ENCODE data around the gene HDLBP.
"Not testable (repeated sequence)": the region's sequence is repeated elsewhere in the genome, so short reads cannot be mapped to it uniquely, and the experiment has no call there.

Gene HDLBP

DNA sequence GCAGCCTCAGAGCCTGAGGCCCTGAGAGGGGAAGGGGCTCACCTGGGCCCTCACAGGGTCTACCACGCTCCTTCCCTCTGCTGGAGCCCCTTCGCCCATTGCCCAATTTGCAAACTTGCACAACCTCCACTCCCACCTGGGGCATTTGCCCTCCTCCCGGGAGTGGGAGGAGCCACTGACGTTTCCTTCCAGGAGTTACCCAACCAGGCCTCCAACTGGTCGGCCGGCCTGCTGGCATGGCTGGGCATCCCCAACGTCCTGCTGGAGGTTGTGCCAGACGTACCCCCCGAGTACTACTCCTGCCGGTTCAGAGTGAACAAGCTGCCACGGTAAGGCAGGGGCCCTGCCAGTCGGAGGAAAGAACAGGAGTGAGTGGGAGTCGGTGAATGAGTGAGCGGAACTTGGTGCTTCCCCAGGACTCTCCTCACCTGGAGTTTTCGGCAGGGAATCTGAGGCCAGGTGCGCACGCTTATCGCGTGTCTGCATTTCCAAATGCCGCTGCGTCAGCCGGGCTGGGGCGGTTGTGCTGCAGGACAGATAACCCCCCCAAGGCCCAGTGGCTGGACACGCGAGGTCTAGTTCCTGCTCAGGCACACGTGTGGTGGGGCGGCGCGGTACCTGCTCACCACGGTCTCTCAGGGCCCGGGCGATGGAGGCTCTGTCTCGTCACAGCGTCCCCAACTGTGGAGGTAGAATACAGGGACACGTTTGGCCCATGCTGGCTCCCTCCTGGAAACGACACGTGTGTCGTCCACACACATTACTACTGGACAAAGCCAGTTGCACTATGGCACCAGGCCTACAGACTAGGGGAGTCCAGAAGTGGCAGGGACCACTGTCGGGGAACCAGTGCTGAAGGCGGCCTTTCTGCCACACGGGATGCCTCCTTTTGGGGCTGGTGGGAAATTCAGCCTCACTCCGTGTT is 115.3 kb downstream of the HDLBP start:
- no peak for TF ChIP-seq POLR2A (IDR thresholded peaks at IDR 0.05; ENCODE audit: low read depth, low read length)
- DNase-seq (ENCODE audit: insufficient read length, low spot score), result no peak
- no peak for FAIRE-seq

DNA sequence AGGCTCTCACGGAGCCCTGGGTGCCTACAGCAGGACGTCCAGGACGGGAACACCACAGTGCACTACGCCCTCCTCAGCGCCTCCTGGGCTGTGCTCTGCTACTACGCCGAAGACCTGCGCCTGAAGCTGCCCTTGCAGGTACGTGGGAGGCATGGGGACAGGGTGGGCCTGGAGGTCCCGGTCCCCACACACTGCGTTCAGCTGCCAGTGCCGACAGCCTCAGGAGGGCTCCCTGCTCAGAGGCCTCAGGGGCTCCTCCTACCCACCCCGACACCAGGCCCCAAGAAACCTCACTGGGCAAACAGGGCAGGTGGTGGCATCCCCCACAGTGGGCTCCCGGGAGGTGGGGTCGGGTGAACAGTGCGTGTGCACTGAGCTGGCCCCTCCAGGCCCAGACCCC is 116.2 kb downstream of the HDLBP start:
- no peak for FAIRE-seq

DNA sequence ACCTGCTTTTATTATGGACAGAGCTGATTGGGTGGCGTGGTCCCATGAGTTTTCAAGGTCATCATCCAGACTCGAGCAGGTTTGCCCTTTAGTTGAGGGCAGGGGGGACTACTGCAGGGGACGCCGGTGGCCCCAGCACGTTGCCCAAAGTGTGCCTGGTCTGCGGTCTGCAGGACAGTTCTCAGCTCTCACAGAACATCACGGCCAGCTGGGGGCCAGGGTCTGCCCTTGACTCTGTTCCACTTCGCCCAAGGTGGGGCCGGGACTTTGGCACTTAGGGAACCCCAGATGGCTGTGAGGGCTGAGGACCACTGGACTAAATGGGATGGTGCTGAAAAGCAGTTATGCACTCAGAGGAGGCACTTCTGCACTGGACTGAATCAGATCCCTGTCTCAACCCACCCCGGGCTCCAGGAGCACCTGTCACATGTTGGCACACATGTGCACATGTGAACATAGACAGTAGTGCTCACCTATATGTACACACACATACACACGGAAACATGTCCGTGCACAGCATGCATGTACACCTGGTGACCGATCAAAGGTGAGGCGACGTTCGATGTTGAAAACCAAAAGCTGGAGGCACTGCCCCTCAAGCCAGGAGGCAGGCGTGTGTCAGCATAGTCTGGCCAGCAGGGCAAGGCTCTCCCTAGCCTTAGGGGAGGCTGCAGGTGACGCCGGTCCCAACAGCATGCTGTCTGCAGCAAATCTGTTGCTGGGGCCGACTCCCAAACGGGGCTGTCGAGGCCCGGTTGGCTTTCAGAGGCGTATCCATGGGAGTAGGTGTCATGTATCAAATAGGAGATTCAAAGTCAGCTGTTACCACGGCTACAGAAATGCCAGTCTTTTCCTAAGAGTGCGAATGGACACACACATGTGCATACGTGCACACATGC is 116.8 kb downstream of the HDLBP start:
- TF ChIP-seq POLR2A (IDR thresholded peaks at IDR 0.05; ENCODE audit: low read depth, low read length), result no peak
- no peak for DNase-seq (ENCODE audit: insufficient read length, low spot score)
- no peak for FAIRE-seq

More for the DNA sequence above, 116.2 kb downstream of the HDLBP start:
- TF ChIP-seq POLR2A (IDR thresholded peaks at IDR 0.05; ENCODE audit: low read depth, low read length), result no peak
- DNase-seq (ENCODE audit: insufficient read length, low spot score), result no peak

DNA sequence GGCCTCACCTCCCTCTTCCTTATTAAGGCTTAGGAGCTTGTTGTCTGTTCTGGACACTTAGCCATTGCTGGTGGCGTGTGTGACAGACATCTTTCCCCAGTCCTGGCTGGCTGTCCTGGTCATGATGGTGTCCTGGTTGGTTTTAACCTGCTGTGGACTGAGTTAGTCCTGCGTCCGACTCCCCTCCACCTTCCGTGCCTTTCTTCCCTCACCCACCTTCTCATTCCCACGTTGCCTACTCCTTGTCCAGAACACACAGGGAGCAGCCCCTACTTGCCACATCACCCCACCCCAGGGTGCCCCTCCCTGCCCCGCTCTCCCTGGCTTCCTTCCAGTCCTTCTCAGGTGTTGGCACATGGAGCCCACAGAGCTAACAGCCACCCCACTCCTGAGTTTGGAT is 117.5 kb downstream of the HDLBP start:
- TF ChIP-seq POLR2A (IDR thresholded peaks at IDR 0.05; ENCODE audit: low read depth, low read length), result no peak
- FAIRE-seq (no peak), DNase-seq (ENCODE audit: insufficient read length, low spot score) (no peak)

DNA sequence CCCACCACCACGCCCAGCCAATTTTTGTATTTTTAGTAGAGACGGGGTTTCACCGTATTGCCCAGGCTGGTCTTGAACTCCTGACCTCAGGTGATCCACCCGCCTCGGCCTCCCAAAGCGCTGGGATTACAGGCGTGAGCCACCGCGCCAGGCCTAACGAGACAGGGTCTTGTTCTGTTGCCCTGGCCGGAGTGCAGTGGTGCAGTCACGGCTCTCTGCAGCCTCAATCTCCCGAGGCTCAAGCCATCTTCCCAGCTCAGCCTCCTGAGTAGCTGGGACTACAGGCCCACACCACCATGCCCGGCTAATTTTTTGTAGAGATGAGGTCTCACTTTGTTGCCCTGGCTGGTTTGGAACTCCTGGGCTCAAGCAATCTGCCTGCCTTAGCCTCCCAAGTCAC is 118.2 kb downstream of the HDLBP start:
- not testable (repeated sequence) for DNase-seq (ENCODE audit: insufficient read length, low spot score); FAIRE-seq

DNA sequence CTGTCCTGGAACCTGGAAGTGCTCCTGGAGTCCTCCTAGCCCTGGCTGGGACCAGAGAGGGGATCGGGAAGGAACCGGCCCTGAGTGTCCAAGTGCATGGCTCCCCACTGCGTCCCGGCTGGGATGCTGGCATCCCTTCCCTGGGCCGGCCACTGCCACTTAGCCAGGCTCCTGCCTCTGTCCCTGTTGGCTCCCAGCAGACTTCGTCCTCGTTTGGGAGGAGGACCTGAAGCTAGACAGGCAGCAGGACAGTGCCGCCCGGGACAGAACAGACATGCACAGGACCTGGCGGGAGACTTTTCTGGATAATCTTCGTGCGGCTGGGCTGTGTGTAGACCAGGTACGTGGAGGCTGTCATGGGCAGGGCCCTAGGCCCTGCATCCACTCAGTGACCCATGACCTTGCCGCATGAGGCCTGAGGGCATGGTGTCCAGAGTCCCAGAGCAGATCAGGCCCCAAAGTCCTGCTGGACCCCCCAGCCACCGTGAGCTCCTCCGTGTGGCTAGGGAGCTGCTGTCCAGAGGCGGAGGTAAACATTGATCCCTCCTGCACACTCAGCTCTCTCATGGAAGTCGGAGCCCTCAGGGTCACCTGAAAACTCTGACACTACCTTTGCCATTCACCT is 119.9 kb downstream of the HDLBP start:
- FAIRE-seq, result no peak
- TF ChIP-seq POLR2A (IDR thresholded peaks at IDR 0.05; ENCODE audit: low read depth, low read length), result no peak
- no peak for DNase-seq (ENCODE audit: insufficient read length, low spot score)

DNA sequence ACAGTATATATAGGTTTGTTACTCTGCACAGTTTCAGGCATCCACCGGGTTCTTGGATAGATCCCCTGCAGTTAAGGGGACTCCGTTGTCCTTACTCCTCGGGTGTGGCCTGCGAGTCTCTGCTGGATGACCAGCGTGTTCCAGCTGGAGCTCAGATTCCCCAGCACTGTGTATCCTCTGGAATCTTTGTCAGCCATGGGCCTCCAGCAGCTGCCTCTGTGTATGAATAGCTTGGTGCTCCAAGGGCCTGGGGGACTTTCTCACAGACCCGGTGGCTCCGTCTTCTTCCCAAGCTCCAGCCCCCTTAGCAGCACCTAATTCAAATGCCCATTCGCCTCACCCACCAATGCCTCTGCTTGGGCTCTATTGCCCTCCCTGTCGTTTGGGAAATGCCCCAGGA is 120.7 kb downstream of the HDLBP start:
- DNase-seq (ENCODE audit: insufficient read length, low spot score) (no peak), FAIRE-seq (no peak)
- no peak for TF ChIP-seq POLR2A (IDR thresholded peaks at IDR 0.05; ENCODE audit: low read depth, low read length)

DNA sequence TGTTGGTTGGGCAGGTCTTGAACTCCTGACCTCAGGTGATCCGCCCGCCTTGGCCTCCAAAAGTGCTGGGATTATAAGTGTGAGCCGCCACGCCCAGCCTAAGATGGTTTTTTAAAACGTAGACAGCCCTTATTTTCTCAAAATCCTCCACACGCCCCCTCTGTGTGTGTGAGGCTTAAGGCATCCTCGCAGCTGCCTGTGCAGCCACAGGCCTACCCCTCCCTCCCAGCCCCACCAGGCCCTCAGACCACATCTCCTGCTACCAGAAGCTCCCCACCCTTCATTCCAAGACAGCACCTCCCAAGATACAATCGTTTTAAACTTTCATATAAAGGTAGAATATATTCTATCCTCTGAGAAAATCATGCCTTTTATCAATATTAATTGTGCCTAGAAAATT is 122.2 kb downstream of the HDLBP start:
- TF ChIP-seq POLR2A (IDR thresholded peaks at IDR 0.05; ENCODE audit: low read depth, low read length), result no peak
- FAIRE-seq, result no peak
- no peak for DNase-seq (ENCODE audit: insufficient read length, low spot score)

DNA sequence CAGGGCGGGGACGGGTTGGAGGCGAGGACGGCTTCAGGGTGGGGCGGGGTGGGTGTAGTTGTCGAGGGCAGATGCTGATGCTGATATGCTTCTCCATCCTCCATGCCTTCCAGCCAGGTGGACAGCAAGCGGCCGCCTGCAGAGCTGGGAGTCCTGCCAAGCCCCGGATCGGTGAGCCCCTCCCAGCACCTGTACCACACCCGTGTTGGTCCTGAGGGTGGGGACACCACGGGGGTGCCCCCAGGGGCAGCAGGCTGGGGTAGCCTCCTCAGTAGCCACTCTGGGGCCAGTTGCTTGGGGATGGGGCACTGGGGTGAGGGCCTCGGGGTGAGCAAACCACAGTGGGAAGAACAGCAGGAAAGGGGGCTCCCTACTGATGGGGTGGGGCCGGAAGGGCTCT is 124.4 kb downstream of the HDLBP start:
- FAIRE-seq (no peak), DNase-seq (ENCODE audit: insufficient read length, low spot score) (no peak)
- TF ChIP-seq POLR2A (IDR thresholded peaks at IDR 0.05; ENCODE audit: low read depth, low read length), result no peak

DNA sequence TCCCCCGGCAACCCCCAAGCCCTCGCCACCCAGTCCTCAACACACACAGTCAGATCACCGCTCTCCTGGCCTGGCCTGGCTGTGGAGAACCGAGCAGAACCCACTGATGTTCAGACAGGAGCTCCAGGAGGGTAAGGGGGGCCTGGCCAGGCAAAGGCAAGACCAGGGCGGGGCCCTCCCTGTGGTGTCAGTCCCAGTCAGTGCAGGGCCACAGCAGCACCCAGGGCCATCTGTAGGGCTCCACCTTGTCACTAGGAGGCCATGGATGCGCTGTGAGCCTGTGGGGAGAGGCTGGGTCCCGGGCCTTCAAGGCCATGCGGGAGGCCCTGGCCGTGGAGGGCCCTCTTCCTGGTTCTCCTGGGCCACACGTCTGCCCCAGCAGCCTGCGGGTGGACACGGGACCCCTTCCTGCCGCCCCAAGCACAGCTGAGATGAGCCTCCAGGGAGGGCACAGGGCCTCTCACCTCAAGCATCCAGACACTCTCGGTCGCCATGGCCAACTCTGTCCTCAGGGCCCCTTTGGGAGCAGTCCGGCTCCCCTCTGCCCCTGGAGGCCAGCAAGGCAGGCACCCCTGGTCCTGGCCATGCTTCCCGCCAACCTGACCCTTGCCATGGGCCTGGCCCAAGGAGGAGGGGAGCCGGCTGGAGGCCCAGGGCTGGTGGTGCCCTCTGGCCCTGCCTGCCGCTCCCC is 125.0 kb downstream of the HDLBP start:
- FAIRE-seq, result no peak
- DNase-seq (ENCODE audit: insufficient read length, low spot score), result no peak
- no peak for TF ChIP-seq POLR2A (IDR thresholded peaks at IDR 0.05; ENCODE audit: low read depth, low read length)

DNA sequence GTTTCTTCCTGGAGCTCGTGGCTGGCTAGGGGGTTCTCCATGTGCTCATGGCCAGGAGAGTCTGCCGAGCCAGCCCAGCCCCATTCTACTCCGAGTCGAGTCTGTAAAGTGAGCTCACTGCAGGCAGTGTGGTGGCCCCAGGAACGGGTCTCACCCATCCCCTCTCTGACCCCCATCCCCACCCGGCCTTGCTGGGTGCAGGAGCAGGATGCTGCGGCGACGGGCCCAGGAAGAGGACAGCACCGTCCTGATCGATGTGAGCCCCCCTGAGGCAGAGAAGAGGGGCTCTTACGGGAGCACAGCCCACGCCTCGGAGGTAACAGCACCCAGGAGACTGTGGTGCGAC is 125.6 kb downstream of the HDLBP start:
- no peak for DNase-seq (ENCODE audit: insufficient read length, low spot score)
- TF ChIP-seq POLR2A (IDR thresholded peaks at IDR 0.05; ENCODE audit: low read depth, low read length), result no peak
- no peak for FAIRE-seq

DNA sequence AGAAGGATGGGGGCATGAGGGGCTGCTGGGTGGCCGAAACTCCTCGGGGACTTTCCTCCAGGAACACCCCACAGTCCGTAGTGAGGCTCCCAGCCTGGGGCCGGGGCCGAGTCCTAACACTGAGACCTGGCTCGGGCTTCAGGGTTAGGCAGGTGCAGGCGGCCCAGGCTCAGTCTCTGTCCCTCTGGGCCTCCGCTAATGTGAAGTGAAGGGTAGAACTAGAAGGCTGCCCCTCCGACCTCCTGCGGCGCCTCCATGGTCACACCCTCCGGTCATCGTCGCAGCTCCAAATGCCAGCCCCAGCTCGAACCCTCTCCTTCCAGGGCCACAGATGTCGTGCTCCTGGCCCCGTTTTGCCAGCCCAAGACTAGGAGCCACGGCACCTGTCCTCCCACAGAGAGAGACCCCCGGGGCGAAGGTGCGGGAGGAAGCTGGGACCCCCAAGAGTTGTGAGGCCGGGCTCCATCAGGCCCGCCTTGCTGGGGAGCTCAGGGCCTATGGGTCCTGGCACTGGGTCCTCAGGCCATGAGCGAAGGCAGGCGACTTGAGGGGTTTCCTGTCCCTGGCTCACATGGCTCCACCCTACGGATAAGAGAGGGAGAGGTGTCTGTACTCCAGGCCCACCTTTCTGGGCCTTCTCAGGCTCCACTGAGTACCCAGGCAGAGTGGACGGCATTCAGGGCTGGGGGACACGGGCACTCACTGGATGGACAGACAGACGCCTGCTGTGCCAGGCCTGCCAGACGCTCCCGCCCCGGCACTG is 126.2 kb downstream of the HDLBP start:
- no peak for TF ChIP-seq POLR2A (IDR thresholded peaks at IDR 0.05; ENCODE audit: low read depth, low read length)
- no peak for FAIRE-seq
- DNase-seq (ENCODE audit: insufficient read length, low spot score), result no peak

Data from H54 (cell line).